ENCODE results near the gene HMGN3.

The HMGN3 gene

DNA sequence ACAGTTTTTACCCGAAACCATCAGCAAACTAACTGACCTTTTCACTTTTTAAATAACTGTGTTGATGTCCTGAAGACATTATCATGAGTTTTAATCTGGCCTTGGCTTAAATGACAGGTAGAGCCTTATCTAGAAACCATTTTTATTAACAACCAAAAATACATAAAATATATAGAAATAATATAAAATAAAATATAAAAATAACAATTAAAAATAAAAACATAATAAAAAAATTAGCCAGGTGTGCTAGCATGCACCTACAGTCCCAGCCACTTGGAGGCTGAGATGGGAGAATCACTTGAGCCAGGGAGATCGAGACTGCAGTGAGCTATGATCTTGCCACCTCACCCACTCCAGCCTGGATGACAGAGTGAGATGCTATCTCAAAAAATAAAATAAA, 21.6 kb downstream of the HMGN3 start:
- H3K27me3 ChIP-seq: no peaks in the 10 kb centered on the region
- H4K20me1 ChIP-seq: no peaks in the 10 kb centered on the region
- no peaks in the 10 kb centered on the region for H3K4me1 ChIP-seq
- H3K4me2 ChIP-seq: no peak overlapping the region
- no peak overlapping the region for H3K9ac ChIP-seq
- no peak for TF ChIP-seq Cebpa-rat (IDR thresholded peaks at IDR 0.05)
- H3K4me3 ChIP-seq: no peak overlapping the region
- H3K36me3 ChIP-seq: no peaks in the 10 kb centered on the region; the same call in 1 of the 2 replicates
- no peaks in the 10 kb centered on the region for H3K9me3 ChIP-seq
- no peak overlapping the region for H3K27ac ChIP-seq

DNA sequence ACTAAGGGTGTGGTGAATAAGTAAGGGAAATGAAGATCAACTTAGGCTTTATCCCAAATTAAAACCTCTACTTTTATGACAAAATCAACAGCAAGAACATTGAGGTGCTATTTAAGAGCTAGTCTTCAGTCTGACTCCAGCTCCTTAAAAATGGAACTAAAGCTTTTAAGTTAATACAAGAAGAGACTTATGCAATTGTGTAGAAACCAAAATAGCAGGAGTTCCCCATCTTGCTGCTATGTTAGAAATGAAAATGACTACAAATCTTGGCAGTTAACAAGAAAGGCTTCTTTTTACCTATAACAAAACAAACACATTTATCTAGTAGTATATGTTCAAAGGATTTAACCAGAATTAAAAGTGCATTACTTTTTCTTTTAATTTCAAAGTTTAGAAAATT, 25.7 kb downstream of the HMGN3 start:
- no peaks in the 10 kb centered on the region for H3K4me1 ChIP-seq
- no peaks in the 10 kb centered on the region for H3K9me3 ChIP-seq
- H3K4me3 ChIP-seq: no peak overlapping the region
- no peak overlapping the region for H3K4me2 ChIP-seq
- no peak overlapping the region for H3K9ac ChIP-seq
- peaks cover 5% of the 10 kb centered on the region; the same call in 1 of the 2 replicates for H3K36me3 ChIP-seq
- no peak for TF ChIP-seq Cebpa-rat (IDR thresholded peaks at IDR 0.05)
- H4K20me1 ChIP-seq: no peaks in the 10 kb centered on the region
- no peak overlapping the region for H3K27ac ChIP-seq
- no peaks in the 10 kb centered on the region for H3K27me3 ChIP-seq

GRCh38 chr6:79203753-79204253, 30.7 kb downstream of the HMGN3 start:
- Histone ChIP-seq H3K9ac (no peak overlapping the region), H3K27me3 (no peaks in the 10 kb centered on the region), H3K4me2 (no peak overlapping the region), H3K9me3 (no peaks in the 10 kb centered on the region), H3K4me1 (no peaks in the 10 kb centered on the region), H3K36me3 (0 out of 2 replicates have a peak, but pooled peaks cover 12% of the 10 kb centered on the region), H3K27ac (no peak overlapping the region), H4K20me1 (no peaks in the 10 kb centered on the region), H3K4me3 (no peak overlapping the region)
- TF ChIP-seq Cebpa-rat (IDR thresholded peaks at IDR 0.05): no peak

DNA sequence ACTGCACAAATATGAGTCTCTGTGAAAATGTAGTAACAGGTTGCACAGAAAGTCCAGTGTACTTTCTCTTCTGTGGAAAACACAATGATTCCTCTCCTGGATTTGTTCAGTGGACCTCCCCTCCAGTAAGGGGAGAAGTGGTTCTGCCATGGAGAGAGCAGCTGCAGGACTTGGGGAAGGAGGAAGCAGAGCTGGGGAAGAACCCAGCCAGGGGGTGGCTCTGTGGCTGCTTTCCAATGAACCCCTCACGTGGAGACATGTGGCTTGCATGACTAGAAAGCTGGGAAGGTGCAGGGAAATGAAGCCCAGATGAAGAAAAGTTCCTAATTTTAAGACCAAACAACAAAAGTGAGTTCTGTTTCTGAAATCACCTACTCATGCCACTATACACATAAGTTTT, 31.9 kb downstream of the HMGN3 start:
- H3K36me3 ChIP-seq: 0 out of 2 replicates have a peak, but pooled peaks cover 12% of the 10 kb centered on the region

GRCh38 chr6:79201983-79202382, 32.5 kb downstream of the HMGN3 start:
- no peaks in the 10 kb centered on the region for H3K9me3 ChIP-seq
- no peaks in the 10 kb centered on the region for H3K4me1 ChIP-seq
- no peaks in the 10 kb centered on the region for H4K20me1 ChIP-seq
- H3K27ac ChIP-seq: no peak overlapping the region
- 0 out of 2 replicates have a peak, but pooled peaks cover 12% of the 10 kb centered on the region for H3K36me3 ChIP-seq
- no peak overlapping the region for H3K4me3 ChIP-seq
- H3K9ac ChIP-seq: no peak overlapping the region
- H3K27me3 ChIP-seq: no peaks in the 10 kb centered on the region
- no peak overlapping the region for H3K4me2 ChIP-seq
- TF ChIP-seq Cebpa-rat (IDR thresholded peaks at IDR 0.05): no peak

More for the DNA sequence above, 31.9 kb downstream of the HMGN3 start:
- H3K27me3 ChIP-seq: no peaks in the 10 kb centered on the region
- H3K9ac ChIP-seq: no peak overlapping the region
- H3K4me2 ChIP-seq: no peak overlapping the region
- no peak overlapping the region for H3K4me3 ChIP-seq
- no peak overlapping the region for H3K27ac ChIP-seq
- no peaks in the 10 kb centered on the region for H3K4me1 ChIP-seq
- no peaks in the 10 kb centered on the region for H4K20me1 ChIP-seq
- TF ChIP-seq Cebpa-rat (IDR thresholded peaks at IDR 0.05): no peak
- H3K9me3 ChIP-seq: no peaks in the 10 kb centered on the region

DNA sequence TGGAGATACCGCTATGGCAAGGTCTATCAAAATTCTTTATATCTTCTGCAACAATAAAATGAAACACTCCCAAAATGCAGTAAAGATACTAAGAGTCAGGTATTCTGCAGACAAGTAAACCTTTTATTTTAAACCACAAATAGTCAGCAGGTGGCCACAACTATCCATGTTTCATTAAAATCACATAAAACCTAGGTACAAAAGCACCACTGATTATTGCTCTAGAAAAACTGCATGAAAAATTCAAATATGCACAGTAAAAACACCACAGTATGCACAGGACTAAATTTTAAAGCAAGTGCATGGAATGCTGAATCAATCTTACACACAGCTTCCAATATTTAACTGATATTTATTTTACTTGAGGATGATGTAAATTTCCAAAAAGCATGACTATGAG, 33.3 kb downstream of the HMGN3 start:
- no peak overlapping the region for H3K4me2 ChIP-seq
- no peak overlapping the region for H3K4me3 ChIP-seq
- no peak overlapping the region for H3K27ac ChIP-seq
- H4K20me1 ChIP-seq: no peaks in the 10 kb centered on the region
- no peak for TF ChIP-seq Cebpa-rat (IDR thresholded peaks at IDR 0.05)
- no peaks in the 10 kb centered on the region for H3K4me1 ChIP-seq
- no peak overlapping the region for H3K9ac ChIP-seq
- no peaks in the 10 kb centered on the region for H3K9me3 ChIP-seq
- 0 out of 2 replicates have a peak, but pooled peaks cover 7% of the 10 kb centered on the region for H3K36me3 ChIP-seq
- H3K27me3 ChIP-seq: no peaks in the 10 kb centered on the region

- no peaks in the 10 kb centered on the region for H3K9me3 ChIP-seq
- no peak overlapping the region for H3K4me3 ChIP-seq
- no peak overlapping the region for H3K27ac ChIP-seq
- TF ChIP-seq Cebpa-rat (IDR thresholded peaks at IDR 0.05): no peak
- no peaks in the 10 kb centered on the region for H4K20me1 ChIP-seq
- no peak overlapping the region for H3K9ac ChIP-seq
- 0 out of 2 replicates have a peak, but pooled peaks cover under 1% of the 10 kb centered on the region for H3K36me3 ChIP-seq
- H3K4me1 ChIP-seq: no peaks in the 10 kb centered on the region
- no peak overlapping the region for H3K4me2 ChIP-seq
- H3K27me3 ChIP-seq: no peaks in the 10 kb centered on the region
Measured at GRCh38 chr6:79196912-79197311, 37.6 kb downstream of the HMGN3 start.

DNA sequence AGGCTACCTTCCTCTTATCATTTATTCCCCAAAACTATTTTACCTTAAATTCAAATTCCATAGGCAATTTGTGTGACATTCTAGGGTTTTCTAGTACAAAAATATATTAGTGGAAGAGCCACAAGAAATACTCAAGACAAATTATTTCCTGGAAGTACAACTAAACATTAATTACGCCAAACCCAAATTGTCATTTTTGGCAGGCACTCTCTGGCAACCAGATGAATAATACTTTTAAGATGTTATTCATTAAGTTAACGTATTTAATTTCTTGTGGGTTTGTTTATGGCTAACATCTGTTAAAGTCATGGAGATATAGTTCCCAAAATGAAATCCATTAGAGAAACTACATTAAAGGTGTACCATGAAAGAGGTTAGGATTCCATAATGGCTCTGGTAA, 40.5 kb downstream of the HMGN3 start:
- H3K27me3 ChIP-seq: no peaks in the 10 kb centered on the region
- no peak overlapping the region for H3K4me3 ChIP-seq
- H3K9ac ChIP-seq: no peak overlapping the region
- no peak overlapping the region for H3K4me2 ChIP-seq
- H3K9me3 ChIP-seq: peaks cover 7% of the 10 kb centered on the region; the same call in 1 of the 2 replicates
- no peaks in the 10 kb centered on the region for H3K4me1 ChIP-seq
- no peaks in the 10 kb centered on the region for H4K20me1 ChIP-seq
- TF ChIP-seq Cebpa-rat (IDR thresholded peaks at IDR 0.05): no peak
- no peak overlapping the region for H3K27ac ChIP-seq
- no peaks in the 10 kb centered on the region for H3K36me3 ChIP-seq

GRCh38 chr6:79189760-79190350, 44.6 kb downstream of the HMGN3 start:
- Histone ChIP-seq H4K20me1 (no peaks in the 10 kb centered on the region), H3K27ac (no peak overlapping the region), H3K36me3 (no peaks in the 10 kb centered on the region), H3K9me3 (peaks cover 7% of the 10 kb centered on the region; the same call in 1 of the 2 replicates), H3K4me3 (no peak overlapping the region), H3K4me2 (no peak overlapping the region), H3K9ac (no peak overlapping the region), H3K27me3 (no peaks in the 10 kb centered on the region), H3K4me1 (no peaks in the 10 kb centered on the region)
- TF ChIP-seq Cebpa-rat (IDR thresholded peaks at IDR 0.05): no peak

GRCh38 chr6:79188885-79189480, 45.5 kb downstream of the HMGN3 start:
- Histone ChIP-seq H4K20me1 (no peaks in the 10 kb centered on the region), H3K4me3 (no peak overlapping the region), H3K27ac (no peak overlapping the region), H3K4me1 (no peaks in the 10 kb centered on the region), H3K9ac (no peak overlapping the region), H3K4me2 (no peak overlapping the region), H3K36me3 (no peaks in the 10 kb centered on the region), H3K27me3 (no peaks in the 10 kb centered on the region), H3K9me3 (peaks cover 7% of the 10 kb centered on the region; the same call in 1 of the 2 replicates)
- no peak for TF ChIP-seq Cebpa-rat (IDR thresholded peaks at IDR 0.05)
